Measurements from ENCODE around the gene SASH3. TPM values are rescaled to one million over a fixed set of nuclear protein-coding genes. Genes with fewer than 3 reads are reported as not detected.

SASH3 gene
- total RNA-seq, 1 experiment from 2014 or later: 0.42 TPM

DNA sequence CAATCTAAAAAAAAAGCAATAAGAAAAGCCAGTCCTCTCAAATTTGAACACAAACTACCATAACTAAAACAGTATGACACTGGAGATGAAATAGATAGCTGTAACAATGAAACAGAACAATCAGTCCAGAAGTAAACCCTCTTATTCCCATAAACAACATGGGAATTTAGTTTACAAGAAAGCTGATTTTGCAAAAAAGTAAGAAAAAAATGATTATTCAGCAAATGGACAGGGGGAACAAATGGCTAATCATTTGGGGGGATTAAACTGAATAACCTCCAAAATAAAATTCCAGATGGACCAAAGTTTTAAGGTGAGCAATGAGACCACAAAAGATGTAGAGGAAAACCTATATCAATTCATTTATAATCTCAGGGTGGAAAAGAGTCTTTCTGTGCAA, 16.1 kb upstream of the SASH3 start:
- intact Hi-C loops (cut with micrococcal nuclease): no loop called here
- Histone ChIP-seq H3K27ac (ENCODE audit: low read depth, low read length) (no peak overlapping the region), H3K9ac (ENCODE audit: low read length) (no peak overlapping the region), H3K36me3 (ENCODE audit: control insufficient read depth in 1 of 2, insufficient read depth in 2 of 2, low read length in 2 of 2) (no peaks in the 10 kb centered on the region), H3K9me3 (ENCODE audit: control insufficient read depth in 1 of 2, insufficient read depth in 1 of 2, low read depth in 1 of 2, low read length in 2 of 2) (no peaks in the 10 kb centered on the region), H2AFZ (ENCODE audit: low read depth, low read length, poor library complexity, severe bottlenecking) (no peak overlapping the region), H4K20me1 (ENCODE audit: insufficient read depth) (no peaks in the 10 kb centered on the region), H3K4me2 (ENCODE audit: low read length) (no peak overlapping the region), H3K27me3 (ENCODE audit: insufficient read depth, low read length) (no peaks in the 10 kb centered on the region), H3K4me3 (replicated peaks in 1 of 2; ENCODE audit: low read depth in 1 of 2, low read length in 2 of 2) (no peak overlapping the region), H3K4me1 (ENCODE audit: control insufficient read depth in 1 of 2, insufficient read depth in 2 of 2, low read length in 2 of 2) (no peaks in the 10 kb centered on the region), H3K9me2 (ENCODE audit: insufficient read depth) (no peaks in the 10 kb centered on the region), H3K79me2 (ENCODE audit: insufficient read depth, low read length) (no peaks in the 10 kb centered on the region)
- ChIA-PET RAD21 (ENCODE audit: low non-redundant PET in 1 of 2, low total read pairs in 2 of 2, uncharacterized antibody in 2 of 2, unreplicated experiment in 2 of 2) (no interaction called here), CTCF (interaction anchor here (1.3 kb wide), 1 partner anchor 17 kb away, joined by 3 read pairs; no protein-coding TSS in a partner anchor), POLR2A (no interaction called here)
- TF ChIP-seq EZH2phosphoT487 (IDR thresholded peaks at IDR 0.05; ENCODE audit: borderline replicate concordance) (no peak), EZH2 (IDR thresholded peaks at IDR 0.05) (no peak), CEBPB (IDR thresholded peaks at IDR 0.05; ENCODE audit: low read depth) (no peak)
- TF ChIP-seq, protein P1, sequence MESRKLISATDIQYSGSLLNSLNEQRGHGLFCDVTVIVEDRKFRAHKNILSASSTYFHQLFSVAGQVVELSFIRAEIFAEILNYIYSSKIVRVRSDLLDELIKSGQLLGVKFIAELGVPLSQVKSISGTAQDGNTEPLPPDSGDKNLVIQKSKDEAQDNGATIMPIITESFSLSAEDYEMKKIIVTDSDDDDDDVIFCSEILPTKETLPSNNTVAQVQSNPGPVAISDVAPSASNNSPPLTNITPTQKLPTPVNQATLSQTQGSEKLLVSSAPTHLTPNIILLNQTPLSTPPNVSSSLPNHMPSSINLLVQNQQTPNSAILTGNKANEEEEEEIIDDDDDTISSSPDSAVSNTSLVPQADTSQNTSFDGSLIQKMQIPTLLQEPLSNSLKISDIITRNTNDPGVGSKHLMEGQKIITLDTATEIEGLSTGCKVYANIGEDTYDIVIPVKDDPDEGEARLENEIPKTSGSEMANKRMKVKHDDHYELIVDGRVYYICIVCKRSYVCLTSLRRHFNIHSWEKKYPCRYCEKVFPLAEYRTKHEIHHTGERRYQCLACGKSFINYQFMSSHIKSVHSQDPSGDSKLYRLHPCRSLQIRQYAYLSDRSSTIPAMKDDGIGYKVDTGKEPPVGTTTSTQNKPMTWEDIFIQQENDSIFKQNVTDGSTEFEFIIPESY (IDR thresholded peaks at IDR 0.05; ENCODE audit: extremely low read depth, insufficient replicate concordance, low read length): no peak
- no TSS peak for BruUV-seq (replicated peaks)
- no peak for ATAC-seq
- DNase-seq (ENCODE audit: low read depth, low spot score): no peak

- Histone ChIP-seq H3K4me3 (replicated peaks in 1 of 2; ENCODE audit: low read depth in 1 of 2, low read length in 2 of 2) (no peak overlapping the region), H3K4me1 (ENCODE audit: control insufficient read depth in 1 of 2, insufficient read depth in 2 of 2, low read length in 2 of 2) (no peaks in the 10 kb centered on the region), H3K9ac (ENCODE audit: low read length) (no peak overlapping the region), H4K20me1 (ENCODE audit: insufficient read depth) (no peaks in the 10 kb centered on the region), H3K9me3 (ENCODE audit: control insufficient read depth in 1 of 2, insufficient read depth in 1 of 2, low read depth in 1 of 2, low read length in 2 of 2) (no peaks in the 10 kb centered on the region), H3K27ac (ENCODE audit: low read depth, low read length) (no peak overlapping the region), H3K9me2 (ENCODE audit: insufficient read depth) (no peaks in the 10 kb centered on the region), H3K79me2 (ENCODE audit: insufficient read depth, low read length) (no peaks in the 10 kb centered on the region), H3K27me3 (ENCODE audit: insufficient read depth, low read length) (no peaks in the 10 kb centered on the region), H3K36me3 (ENCODE audit: control insufficient read depth in 1 of 2, insufficient read depth in 2 of 2, low read length in 2 of 2) (no peaks in the 10 kb centered on the region), H3K4me2 (ENCODE audit: low read length) (no peak overlapping the region), H2AFZ (ENCODE audit: low read depth, low read length, poor library complexity, severe bottlenecking) (no peak overlapping the region)
- BruUV-seq (replicated peaks): no TSS peak
- RAD21 ChIA-PET (ENCODE audit: low non-redundant PET in 1 of 2, low total read pairs in 2 of 2, uncharacterized antibody in 2 of 2, unreplicated experiment in 2 of 2): no interaction called here
- POLR2A ChIA-PET: no interaction called here
- intact Hi-C loops (cut with micrococcal nuclease): no loop called here
- DNase-seq (ENCODE audit: low read depth, low spot score) (no peak), ATAC-seq (no peak)
- CTCF ChIA-PET: no interaction called here
- TF ChIP-seq CTCF (IDR thresholded peaks at IDR 0.05 in 2 of 3, conservative IDR thresholded peaks at IDR 0.05 in 1 of 3; ENCODE audit: borderline replicate concordance in 1 of 3, insufficient read depth in 1 of 3, low read depth in 2 of 3, low read length in 2 of 3) (no peak), RAD21 (IDR thresholded peaks at IDR 0.05; ENCODE audit: low read depth) (no peak), ELF1 (IDR thresholded peaks at IDR 0.05; ENCODE audit: borderline replicate concordance, low read depth) (no peak), SRF (IDR thresholded peaks at IDR 0.05; ENCODE audit: low read depth) (no peak), YY1 (IDR thresholded peaks at IDR 0.05; ENCODE audit: extremely low read depth, insufficient replicate concordance, low read depth, low read length) (no peak), TCF7L2 (IDR thresholded peaks at IDR 0.05; ENCODE audit: borderline replicate concordance, extremely low read depth, insufficient read depth, insufficient read length) (no peak), SIN3A (IDR thresholded peaks at IDR 0.05; ENCODE audit: low read depth) (no peak), JUND (IDR thresholded peaks at IDR 0.05) (no peak)
- TF ChIP-seq, protein P1 (IDR thresholded peaks at IDR 0.05; ENCODE audit: extremely low read depth, insufficient replicate concordance, low read length): no peak
These were observed 11.6 kb upstream of the SASH3 start for GRCh38 chrX:129768186-129768585.

Measured in HCT116 (cell line).